ENCODE results near the gene PAN3.

The PAN3 gene

GRCh38 chr13:28314879-28315278 lies 176.5 kb downstream of the PAN3 start:
- no peak for FAIRE-seq

DNA sequence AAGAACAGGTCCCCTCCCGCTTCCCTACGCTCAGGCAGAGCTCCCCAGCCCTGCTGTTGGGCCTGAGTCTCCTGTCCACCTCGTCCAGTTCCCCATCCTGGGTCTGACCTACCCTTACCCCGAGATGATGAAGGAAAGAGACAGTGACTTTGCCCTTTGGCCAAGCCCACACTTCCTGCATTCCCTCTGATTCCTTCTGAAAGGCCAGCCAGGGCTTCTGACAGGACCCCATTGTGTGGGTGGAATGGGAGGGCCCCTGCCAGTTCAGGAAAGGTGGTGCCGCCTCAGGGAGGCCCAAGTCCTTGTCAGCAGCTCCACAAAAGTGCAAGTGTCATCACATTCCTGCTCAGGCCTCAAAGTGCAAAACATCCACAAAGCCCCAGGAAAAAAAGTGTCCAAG lies 177.8 kb downstream of the PAN3 start:
- no peak for FAIRE-seq

- FAIRE-seq = no peak
These were observed 178.5 kb downstream of the PAN3 start for GRCh38 chr13:28316836-28317235.

GRCh38 chr13:28318496-28318895 lies 180.2 kb downstream of the PAN3 start:
- FAIRE-seq = peak; percentile 26

DNA sequence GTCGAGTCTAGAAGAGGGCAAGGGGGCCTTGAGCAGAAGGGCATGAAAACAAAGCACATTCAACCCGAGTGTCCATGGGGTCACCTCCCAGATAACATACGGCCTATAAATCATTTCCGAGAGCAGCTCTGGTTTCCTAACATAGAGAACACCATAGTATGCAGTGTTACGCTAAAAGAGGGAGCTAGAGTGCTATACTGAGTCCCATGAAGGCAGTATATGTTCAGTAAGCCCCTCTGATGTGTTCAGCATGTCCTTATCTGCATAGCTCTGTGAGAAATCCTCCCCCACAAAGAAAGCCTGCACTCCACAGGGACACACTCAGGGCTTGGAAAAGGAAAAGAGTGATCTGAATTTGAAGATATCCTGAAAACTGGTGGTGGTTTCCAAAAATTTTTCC lies 181.2 kb downstream of the PAN3 start:
- FAIRE-seq = no peak

- FAIRE-seq = no peak
These were observed 181.9 kb downstream of the PAN3 start for GRCh38 chr13:28320209-28320608.

- peak; percentile 58 for FAIRE-seq
These were observed 182.7 kb downstream of the PAN3 start for GRCh38 chr13:28320884-28321574.

DNA sequence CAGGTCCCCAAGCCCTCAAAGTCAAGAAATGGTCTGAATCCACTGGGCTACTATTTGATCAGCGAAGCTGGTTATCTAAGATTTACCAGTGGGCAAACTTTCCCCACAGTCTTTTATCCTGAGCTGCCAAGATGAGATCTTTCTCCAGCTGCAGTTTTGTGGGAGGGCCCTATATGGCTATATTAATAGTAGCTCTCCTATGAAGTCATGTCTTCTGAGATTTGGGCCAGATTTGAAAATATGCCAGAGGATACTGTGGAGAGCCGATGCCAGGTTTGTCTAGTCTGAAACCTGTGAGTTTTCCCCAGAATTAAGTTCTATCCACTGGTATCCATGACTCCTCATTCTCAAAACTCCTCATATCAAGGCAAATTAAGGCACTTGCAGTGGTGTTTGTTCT lies 183.4 kb downstream of the PAN3 start:
- no peak for FAIRE-seq

DNA sequence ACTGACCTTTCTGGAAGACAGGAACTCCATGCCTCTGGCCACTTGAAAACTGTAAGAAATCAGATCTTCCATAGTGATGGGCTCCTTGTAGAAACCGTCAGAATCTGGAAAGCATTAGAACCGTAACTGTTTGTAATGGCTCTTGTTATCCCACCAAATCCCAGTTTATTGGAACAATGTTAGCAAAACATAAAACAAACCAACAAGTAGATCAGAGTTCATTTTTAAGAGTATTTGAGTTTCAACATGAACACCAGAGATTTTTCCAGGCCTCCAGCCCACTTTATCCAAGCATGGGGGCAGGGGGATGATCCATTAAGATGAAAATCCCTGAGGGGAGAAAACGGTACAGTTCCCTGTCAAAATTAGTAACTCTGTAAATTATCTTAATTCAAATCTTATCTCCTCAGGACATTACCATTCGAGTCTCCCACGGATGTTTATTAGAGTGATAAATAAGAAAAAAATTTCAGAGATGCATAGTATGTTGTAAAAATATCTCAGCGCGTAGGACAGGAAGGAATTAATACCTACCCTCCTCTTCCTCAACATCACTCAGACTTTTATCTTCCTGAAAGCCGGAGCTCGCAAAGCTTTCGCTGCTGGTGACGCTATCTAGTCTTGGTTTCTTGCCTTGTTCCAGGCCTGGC lies 184.0 kb downstream of the PAN3 start:
- peak; percentile 85 for FAIRE-seq

- no peak for FAIRE-seq
These were observed 185.9 kb downstream of the PAN3 start for GRCh38 chr13:28324181-28324789.

- no peak for FAIRE-seq
These were observed 186.7 kb downstream of the PAN3 start for GRCh38 chr13:28325022-28325421.

- FAIRE-seq = no peak
These were observed 187.7 kb downstream of the PAN3 start for GRCh38 chr13:28326056-28326455.

- no peak for FAIRE-seq
These were observed 189.3 kb downstream of the PAN3 start for GRCh38 chr13:28327373-28328270.

GRCh38 chr13:28328271-28328607 lies 189.9 kb downstream of the PAN3 start:
- no peak for FAIRE-seq

DNA sequence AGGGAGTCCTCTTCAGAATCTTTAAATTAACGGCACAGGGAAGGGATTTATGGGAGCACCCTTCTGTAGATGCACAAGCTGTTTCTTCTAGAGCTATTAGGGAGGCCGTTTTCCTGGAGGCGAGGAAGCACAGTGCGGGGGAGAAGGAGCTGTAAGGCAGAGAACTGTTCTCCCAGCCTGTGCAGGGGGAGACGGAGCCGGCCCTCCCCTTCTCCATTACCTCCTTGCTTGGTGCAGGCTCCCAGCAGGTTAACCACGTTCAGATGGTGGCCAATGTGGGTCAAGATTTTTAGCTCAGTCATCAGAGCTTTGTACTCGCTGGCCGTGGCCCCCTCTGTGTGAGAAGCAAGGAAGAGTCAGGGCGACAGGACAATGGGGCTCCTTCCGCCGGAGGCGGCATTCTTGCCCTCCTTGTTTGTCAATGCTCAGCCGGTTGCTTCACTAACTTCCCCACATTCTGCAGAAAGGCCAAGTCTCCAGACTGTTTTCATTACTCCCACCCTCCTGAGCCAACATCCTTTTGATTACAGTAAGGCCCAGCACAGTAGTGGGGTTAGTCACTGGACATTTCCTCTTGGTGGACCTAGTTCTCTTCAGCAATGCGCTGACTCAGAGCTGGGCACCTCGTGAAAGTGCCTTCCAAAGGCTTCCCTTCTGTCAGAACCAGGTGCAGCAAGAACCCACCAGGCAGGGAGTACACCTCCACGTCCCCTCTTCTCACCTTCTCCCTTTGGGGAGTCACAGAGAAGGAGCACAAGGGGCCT lies 191.2 kb downstream of the PAN3 start:
- no peak for FAIRE-seq

DNA sequence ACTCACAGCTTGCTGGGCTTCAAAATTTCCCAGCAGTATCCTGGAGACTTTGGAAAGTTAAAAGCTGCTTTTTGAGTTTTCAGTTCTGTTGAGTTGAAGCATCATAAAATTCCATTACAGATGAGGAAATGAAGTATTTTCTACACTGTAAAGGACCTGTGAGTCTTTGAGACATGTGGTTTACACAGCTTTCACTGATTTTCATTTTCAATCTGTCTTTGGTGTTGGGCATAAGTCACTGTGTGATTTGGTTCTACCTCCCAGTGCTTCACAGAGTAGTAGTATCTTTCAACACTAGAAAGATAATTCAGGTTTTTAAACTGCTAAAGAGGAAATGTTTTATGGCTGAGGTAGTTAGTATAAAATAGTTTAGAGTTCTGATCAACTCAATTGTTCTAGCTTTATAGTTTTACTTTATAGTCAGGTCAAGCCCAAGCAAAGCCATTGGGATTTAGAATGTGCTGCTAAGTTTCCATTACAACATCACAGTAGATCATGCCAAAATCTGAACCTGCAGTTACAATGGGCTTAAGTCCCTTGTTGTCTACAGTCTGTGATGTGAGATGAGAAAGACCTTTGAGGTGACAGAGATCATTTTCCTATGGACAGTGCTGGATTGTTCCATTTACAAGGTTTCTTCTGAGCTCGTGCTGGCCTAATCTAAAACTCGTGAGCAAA lies 195.0 kb downstream of the PAN3 start:
- no peak for FAIRE-seq

DNA sequence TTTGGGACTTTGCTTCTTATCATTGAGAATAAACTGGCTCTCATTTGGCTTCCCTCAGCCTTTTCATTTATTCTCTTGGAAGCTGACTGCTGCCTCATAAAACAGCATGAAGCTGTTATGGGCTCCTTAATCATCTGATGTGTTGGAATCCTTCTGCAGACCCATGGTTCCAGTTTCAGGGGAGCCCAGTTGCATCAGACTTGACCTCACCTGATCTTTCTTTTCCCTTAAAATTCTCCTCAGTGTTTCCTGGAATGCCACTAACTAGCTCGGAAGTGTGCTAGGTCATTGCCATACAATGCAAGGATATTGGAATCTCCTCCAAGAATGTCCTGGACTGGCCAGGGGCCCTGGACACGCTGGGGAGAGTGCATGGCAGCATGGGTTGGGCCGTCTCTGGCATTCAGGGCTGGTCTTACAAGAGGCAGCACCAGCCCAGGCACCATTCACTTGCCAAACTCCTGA lies 197.9 kb downstream of the PAN3 start:
- no peak for FAIRE-seq

DNA sequence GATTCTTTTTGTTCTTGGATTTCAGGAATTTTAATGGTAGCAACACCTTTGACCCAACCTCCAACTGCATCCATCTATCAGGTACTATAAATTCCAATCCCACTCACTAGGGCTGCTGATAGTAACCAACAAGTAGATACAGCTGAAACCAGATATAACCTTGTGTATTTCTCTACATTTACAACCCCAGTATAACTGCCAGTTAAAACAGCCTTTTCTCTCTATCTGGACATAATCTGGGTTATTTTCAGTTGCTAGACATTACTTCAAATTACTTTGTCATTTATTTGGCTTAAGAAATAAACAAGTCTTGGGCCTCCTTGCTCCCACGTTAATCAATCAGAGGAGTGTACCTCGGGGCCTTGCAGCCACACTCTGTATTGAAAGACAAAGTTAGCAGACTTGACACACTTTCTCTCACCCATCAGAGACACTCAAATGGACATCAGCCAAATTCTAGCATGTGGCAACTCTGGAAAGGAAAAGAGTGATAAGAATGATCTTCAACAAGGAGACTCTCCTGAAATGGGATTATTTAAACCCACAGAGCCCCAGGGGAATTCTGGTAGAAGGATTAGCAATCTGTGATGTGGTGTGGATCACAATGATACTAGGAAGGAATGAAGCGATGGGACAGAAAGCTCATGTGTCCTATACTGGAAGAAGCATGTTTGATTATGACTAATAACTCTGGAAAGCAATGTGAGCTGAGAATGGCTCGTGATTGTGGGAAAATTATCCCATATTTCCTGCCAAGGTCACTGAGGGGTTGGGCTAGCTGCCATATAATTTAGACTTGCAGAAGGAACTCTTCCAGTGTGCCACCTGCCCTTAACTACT lies 199.0 kb downstream of the PAN3 start:
- no peak for FAIRE-seq

- no peak for FAIRE-seq
These were observed 199.7 kb downstream of the PAN3 start for GRCh38 chr13:28338006-28338574.

DNA sequence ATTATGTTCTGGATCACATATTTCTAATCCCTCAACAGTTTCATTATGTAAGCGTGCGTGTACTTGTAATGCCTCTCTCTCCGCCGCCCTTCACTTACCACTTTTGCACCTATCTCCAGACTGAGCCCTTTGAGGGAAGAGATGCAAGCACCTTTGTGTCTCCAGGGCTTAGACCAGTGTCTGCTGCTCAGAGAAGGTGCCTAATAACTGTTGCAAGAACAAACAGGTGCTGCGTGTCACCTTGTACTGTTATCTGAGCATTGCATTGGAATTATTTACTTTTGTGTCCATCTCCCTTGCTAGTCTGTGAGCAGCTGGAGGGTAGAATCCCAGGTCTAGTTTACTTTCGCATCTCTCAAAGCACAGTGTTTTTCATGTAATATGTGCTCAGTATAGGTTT lies 200.4 kb downstream of the PAN3 start:
- FAIRE-seq = no peak

DNA sequence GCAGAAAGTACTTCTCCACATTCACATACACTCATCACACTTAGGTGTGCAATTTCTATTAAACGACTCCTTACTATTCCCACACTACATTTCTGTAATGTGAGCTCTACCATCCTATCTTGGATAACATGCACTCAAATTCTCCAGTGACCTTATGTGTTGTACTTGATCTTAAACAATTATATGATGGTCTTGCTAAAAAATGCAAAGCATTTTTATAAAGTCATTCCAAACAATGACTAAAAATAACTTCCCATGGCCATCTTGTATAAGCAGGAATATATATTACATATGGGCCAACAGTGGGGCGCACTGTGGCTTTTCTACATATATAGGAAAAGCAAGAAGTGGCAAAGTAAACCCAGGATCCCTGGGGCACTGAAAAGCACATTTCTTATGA lies 201.1 kb downstream of the PAN3 start:
- no peak for FAIRE-seq

Measured in endometrium (tissue), 2 donors.